K562 (cell line): ENCODE measurements around the gene PHOSPHO1. TPM values are rescaled to one million over a fixed set of nuclear protein-coding genes. Genes with fewer than 3 reads are reported as not detected.

ENCODE experiments used
- E2F3 ChIP-seq: fragments of 250-450 bp; sonication (Bioruptor Pico); IDR thresholded peaks from 2 replicates; pipeline ENCODE4 v1.4.0; 2020; ENCODE audit warnings: mild to moderate bottlenecking
- L3MBTL2 ChIP-seq: fragments of 450-650 bp; IDR thresholded peaks from 2 replicates; pipeline ENCODE4 v1.6.1; 2016; ENCODE audit warnings: mild to moderate bottlenecking, moderate library complexity
- MAFK ChIP-seq: IDR thresholded peaks from 2 replicates; pipeline ENCODE4 v1.6.1; 2011; ENCODE audit warnings: low read length, improper control_type of control experiment
- NCOA4 ChIP-seq: fragments of 450-650 bp; IDR thresholded peaks from 2 replicates; pipeline ENCODE4 v1.6.1; 2018; ENCODE audit warnings: mild to moderate bottlenecking; ENCODE audit not compliant: partially characterized antibody
- ZNF282 ChIP-seq: sonication (generic); formaldehyde crosslinking; IDR thresholded peaks from 2 replicates; pipeline ENCODE4 v1.8.1; 2023; ENCODE audit warnings: missing genetic modification reagents
- ZNF316 ChIP-seq: fragments of 450-650 bp; IDR thresholded peaks from 2 replicates; pipeline ENCODE4 v1.6.1; 2016
- ZNF589 ChIP-seq: fragments of 200-800 bp; sonication (Bioruptor generic); IDR thresholded peaks from 2 replicates; pipeline ENCODE4 v1.6.1; 2016; ENCODE audit warnings: low read depth, missing genetic modification characterization, missing compliant biosample characterization
- ZNF764 ChIP-seq: fragments of 250-450 bp; sonication (Bioruptor Pico); IDR thresholded peaks from 2 replicates; pipeline ENCODE4 v1.4.0; 2020; ENCODE audit warnings: low read depth, mild to moderate bottlenecking, moderate library complexity
- ZNF780A ChIP-seq: fragments of 250-450 bp; sonication (Bioruptor Pico); IDR thresholded peaks from 2 replicates; pipeline ENCODE4 v1.5.0; 2021; ENCODE audit warnings: mild to moderate bottlenecking
- polyA plus RNA-seq, 8 experiments: library from polyadenylated mRNA; depleted of rRNA in 4 of 8; stranded (reverse) in 5 of 8; unstranded in 3 of 8; fragments of >200 nt; fragmentation: Nextera tagmentation in 2 of 8; fragmentation: Illumina TruSeq in 1 of 8; extraction: Ambion mirVana in 2 of 8; extraction: Trizol in 1 of 8; gene quantifications; 2 replicates each; pipeline versions ENCODE4 v1.2.1 to v1.2.3, GENCODE V29; 2011 to 2014; ENCODE audit warnings: inconsistent platforms in 1 of 8, missing spikeins in 1 of 8
- total RNA-seq, 7 experiments: library from RNA; depleted of rRNA in 6 of 7; stranded (reverse); fragments of >200 nt in 6 of 7; fragmentation: Illumina TruSeq in 2 of 7; extraction: Trizol in 2 of 7; gene quantifications; 2 replicates each; pipeline versions ENCODE4 v1.2.1 to v1.2.3, GENCODE V29; 2011 to 2021; ENCODE audit warnings: low replicate concordance in 1 of 7
- TF ChIP-seq, protein P1 (sequence below): fragments of 450-650 bp; IDR thresholded peaks from 2 replicates; pipeline ENCODE4 v1.6.1; 2016; ENCODE audit warnings: mild to moderate bottlenecking, moderate library complexity
- TF ChIP-seq, protein P2 (sequence below): sonication (generic); formaldehyde crosslinking; IDR thresholded peaks from 2 replicates; pipeline ENCODE4 v1.4.0; 2020; ENCODE audit warnings: mild to moderate bottlenecking, missing genetic modification reagents
- TF ChIP-seq, protein P3 (sequence below): fragments of 200-800 bp; sonication (Bioruptor generic); IDR thresholded peaks from 2 replicates; pipeline ENCODE4 v1.6.1; 2017; ENCODE audit warnings: missing genetic modification characterization, missing compliant biosample characterization

The PHOSPHO1 gene
- total and polyA plus RNA-seq, 9 of the 15 experiments (the other 6 are each of a cell fraction or from before 2014, with no cell fraction given), result 0.06 to 0.07 TPM; not detected in 7

DNA sequence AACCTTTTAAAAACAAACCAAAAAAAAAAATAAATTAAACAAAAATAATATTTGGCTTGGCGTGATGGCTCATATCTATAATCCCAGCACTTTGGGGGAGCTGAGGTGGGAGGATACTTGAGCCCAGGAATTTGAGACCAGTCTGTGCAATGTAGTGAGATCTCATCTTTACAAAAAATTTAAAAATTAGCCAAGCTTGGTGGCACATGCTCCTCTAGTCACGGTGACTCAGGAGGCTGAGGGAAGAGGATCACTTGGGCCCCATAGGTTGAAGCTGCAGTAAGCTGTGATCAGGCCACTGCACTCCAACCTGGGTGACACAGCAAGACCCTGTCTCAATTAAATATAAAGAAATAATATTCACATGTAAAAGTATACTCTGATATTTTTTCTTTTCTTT is 32.4 kb downstream of the PHOSPHO1 start (continued):
- TF ChIP-seq, protein P1, sequence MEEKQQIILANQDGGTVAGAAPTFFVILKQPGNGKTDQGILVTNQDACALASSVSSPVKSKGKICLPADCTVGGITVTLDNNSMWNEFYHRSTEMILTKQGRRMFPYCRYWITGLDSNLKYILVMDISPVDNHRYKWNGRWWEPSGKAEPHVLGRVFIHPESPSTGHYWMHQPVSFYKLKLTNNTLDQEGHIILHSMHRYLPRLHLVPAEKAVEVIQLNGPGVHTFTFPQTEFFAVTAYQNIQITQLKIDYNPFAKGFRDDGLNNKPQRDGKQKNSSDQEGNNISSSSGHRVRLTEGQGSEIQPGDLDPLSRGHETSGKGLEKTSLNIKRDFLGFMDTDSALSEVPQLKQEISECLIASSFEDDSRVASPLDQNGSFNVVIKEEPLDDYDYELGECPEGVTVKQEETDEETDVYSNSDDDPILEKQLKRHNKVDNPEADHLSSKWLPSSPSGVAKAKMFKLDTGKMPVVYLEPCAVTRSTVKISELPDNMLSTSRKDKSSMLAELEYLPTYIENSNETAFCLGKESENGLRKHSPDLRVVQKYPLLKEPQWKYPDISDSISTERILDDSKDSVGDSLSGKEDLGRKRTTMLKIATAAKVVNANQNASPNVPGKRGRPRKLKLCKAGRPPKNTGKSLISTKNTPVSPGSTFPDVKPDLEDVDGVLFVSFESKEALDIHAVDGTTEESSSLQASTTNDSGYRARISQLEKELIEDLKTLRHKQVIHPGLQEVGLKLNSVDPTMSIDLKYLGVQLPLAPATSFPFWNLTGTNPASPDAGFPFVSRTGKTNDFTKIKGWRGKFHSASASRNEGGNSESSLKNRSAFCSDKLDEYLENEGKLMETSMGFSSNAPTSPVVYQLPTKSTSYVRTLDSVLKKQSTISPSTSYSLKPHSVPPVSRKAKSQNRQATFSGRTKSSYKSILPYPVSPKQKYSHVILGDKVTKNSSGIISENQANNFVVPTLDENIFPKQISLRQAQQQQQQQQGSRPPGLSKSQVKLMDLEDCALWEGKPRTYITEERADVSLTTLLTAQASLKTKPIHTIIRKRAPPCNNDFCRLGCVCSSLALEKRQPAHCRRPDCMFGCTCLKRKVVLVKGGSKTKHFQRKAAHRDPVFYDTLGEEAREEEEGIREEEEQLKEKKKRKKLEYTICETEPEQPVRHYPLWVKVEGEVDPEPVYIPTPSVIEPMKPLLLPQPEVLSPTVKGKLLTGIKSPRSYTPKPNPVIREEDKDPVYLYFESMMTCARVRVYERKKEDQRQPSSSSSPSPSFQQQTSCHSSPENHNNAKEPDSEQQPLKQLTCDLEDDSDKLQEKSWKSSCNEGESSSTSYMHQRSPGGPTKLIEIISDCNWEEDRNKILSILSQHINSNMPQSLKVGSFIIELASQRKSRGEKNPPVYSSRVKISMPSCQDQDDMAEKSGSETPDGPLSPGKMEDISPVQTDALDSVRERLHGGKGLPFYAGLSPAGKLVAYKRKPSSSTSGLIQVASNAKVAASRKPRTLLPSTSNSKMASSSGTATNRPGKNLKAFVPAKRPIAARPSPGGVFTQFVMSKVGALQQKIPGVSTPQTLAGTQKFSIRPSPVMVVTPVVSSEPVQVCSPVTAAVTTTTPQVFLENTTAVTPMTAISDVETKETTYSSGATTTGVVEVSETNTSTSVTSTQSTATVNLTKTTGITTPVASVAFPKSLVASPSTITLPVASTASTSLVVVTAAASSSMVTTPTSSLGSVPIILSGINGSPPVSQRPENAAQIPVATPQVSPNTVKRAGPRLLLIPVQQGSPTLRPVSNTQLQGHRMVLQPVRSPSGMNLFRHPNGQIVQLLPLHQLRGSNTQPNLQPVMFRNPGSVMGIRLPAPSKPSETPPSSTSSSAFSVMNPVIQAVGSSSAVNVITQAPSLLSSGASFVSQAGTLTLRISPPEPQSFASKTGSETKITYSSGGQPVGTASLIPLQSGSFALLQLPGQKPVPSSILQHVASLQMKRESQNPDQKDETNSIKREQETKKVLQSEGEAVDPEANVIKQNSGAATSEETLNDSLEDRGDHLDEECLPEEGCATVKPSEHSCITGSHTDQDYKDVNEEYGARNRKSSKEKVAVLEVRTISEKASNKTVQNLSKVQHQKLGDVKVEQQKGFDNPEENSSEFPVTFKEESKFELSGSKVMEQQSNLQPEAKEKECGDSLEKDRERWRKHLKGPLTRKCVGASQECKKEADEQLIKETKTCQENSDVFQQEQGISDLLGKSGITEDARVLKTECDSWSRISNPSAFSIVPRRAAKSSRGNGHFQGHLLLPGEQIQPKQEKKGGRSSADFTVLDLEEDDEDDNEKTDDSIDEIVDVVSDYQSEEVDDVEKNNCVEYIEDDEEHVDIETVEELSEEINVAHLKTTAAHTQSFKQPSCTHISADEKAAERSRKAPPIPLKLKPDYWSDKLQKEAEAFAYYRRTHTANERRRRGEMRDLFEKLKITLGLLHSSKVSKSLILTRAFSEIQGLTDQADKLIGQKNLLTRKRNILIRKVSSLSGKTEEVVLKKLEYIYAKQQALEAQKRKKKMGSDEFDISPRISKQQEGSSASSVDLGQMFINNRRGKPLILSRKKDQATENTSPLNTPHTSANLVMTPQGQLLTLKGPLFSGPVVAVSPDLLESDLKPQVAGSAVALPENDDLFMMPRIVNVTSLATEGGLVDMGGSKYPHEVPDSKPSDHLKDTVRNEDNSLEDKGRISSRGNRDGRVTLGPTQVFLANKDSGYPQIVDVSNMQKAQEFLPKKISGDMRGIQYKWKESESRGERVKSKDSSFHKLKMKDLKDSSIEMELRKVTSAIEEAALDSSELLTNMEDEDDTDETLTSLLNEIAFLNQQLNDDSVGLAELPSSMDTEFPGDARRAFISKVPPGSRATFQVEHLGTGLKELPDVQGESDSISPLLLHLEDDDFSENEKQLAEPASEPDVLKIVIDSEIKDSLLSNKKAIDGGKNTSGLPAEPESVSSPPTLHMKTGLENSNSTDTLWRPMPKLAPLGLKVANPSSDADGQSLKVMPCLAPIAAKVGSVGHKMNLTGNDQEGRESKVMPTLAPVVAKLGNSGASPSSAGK, result peak; percentile 38; the same call in 1 of the 2 replicates
- TF ChIP-seq, protein P2, sequence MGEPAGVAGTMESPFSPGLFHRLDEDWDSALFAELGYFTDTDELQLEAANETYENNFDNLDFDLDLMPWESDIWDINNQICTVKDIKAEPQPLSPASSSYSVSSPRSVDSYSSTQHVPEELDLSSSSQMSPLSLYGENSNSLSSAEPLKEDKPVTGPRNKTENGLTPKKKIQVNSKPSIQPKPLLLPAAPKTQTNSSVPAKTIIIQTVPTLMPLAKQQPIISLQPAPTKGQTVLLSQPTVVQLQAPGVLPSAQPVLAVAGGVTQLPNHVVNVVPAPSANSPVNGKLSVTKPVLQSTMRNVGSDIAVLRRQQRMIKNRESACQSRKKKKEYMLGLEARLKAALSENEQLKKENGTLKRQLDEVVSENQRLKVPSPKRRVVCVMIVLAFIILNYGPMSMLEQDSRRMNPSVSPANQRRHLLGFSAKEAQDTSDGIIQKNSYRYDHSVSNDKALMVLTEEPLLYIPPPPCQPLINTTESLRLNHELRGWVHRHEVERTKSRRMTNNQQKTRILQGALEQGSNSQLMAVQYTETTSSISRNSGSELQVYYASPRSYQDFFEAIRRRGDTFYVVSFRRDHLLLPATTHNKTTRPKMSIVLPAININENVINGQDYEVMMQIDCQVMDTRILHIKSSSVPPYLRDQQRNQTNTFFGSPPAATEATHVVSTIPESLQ (CRISPR knock-in tag), result no peak
- no peak for TF ChIP-seq E2F3 (CRISPR knock-in tag)
- no peak for TF ChIP-seq ZNF282 (CRISPR knock-in tag)
- TF ChIP-seq ZNF316, result peak; percentile 15; the same call in 1 of the 2 replicates
- TF ChIP-seq MAFK, result peak; percentile 12; the same call in 1 of the 2 replicates
- TF ChIP-seq, protein P3, sequence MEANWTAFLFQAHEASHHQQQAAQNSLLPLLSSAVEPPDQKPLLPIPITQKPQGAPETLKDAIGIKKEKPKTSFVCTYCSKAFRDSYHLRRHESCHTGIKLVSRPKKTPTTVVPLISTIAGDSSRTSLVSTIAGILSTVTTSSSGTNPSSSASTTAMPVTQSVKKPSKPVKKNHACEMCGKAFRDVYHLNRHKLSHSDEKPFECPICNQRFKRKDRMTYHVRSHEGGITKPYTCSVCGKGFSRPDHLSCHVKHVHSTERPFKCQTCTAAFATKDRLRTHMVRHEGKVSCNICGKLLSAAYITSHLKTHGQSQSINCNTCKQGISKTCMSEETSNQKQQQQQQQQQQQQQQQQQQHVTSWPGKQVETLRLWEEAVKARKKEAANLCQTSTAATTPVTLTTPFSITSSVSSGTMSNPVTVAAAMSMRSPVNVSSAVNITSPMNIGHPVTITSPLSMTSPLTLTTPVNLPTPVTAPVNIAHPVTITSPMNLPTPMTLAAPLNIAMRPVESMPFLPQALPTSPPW (CRISPR knock-in tag), result no peak
- peak; percentile 39; the same call in 1 of the 2 replicates for TF ChIP-seq L3MBTL2
- TF ChIP-seq ZNF764 (CRISPR knock-in tag), result no peak
- no peak for TF ChIP-seq NCOA4
- no peak for TF ChIP-seq ZNF780A (CRISPR knock-in tag)
- no peak for TF ChIP-seq ZNF589
